Common myeloid progenitor, CD34-positive (primary cell): ENCODE data around the gene ESR2.
"Not testable (repeated sequence)": the region's sequence is repeated elsewhere in the genome, so short reads cannot be mapped to it uniquely, and the experiment has no call there.

ENCODE experiments used
- CTCF ChIA-PET: fragments of 350-600 bp; sonication (Branson Sonifier 250); formaldehyde crosslinking; loops from one replicate; lab custom pipeline; 2021; ENCODE audit warnings: antibody characterized with exemption; lab: Charles Lee
- POLR2A ChIA-PET: fragments of 350-600 bp; sonication (Branson Sonifier 250); formaldehyde crosslinking; loops from one replicate; lab custom pipeline; 2021; ENCODE audit warnings: antibody characterized with exemption; lab: Charles Lee
- DNase-seq, 3 donors: peaks; one replicate each; pipeline versions ENCODE4 v3.0.0 to v3.0.0-alpha.2; 2013
- H3K27ac ChIP-seq, 2 experiments: 1 replicate in 1 of 2; 2 replicates in 1 of 2; pipeline ENCODE4 v1.7.0; 2013; ENCODE audit warnings: inconsistent platforms in 2 of 2, low read length in 2 of 2, mild to moderate bottlenecking in 2 of 2, low read depth in 1 of 2, moderate library complexity in 1 of 2; ENCODE audit not compliant: severe bottlenecking in 2 of 2, insufficient read depth in 1 of 2, poor library complexity in 1 of 2
- H3K27me3 ChIP-seq, 5 experiments: replicated peaks in 2 of 5; 1 replicate in 3 of 5; 2 replicates in 2 of 5; pipeline versions ENCODE4 v1.6.1 to v1.7.0; 2013; ENCODE audit warnings: low read length in 4 of 5, mild to moderate bottlenecking in 2 of 5, moderate library complexity in 2 of 5, inconsistent platforms in 1 of 5; ENCODE audit not compliant: insufficient read depth in 5 of 5, control insufficient read depth in 4 of 5
- H3K36me3 ChIP-seq, 4 experiments: 1 replicate in 2 of 4; 2 replicates in 2 of 4; pipeline versions ENCODE4 v1.6.1 to v1.7.0; 2013; ENCODE audit warnings: low read length in 3 of 4, control low read depth in 1 of 4, mild to moderate bottlenecking in 1 of 4; ENCODE audit not compliant: control insufficient read depth in 4 of 4, insufficient read depth in 4 of 4
- H3K4me1 ChIP-seq, 4 experiments: 1 replicate in 3 of 4; 2 replicates in 1 of 4; pipeline versions ENCODE4 v1.6.1 to v1.7.1; 2013; ENCODE audit warnings: low read length in 3 of 4, mild to moderate bottlenecking in 3 of 4, control low read depth in 1 of 4, inconsistent platforms in 1 of 4, moderate library complexity in 1 of 4; ENCODE audit not compliant: control insufficient read depth in 4 of 4, insufficient read depth in 4 of 4; ENCODE audit errors: control extremely low read depth in 1 of 4
- H3K4me3 ChIP-seq, 7 experiments: 1 replicate in 4 of 7; 2 replicates in 3 of 7; pipeline versions ENCODE4 v1.5.1 to v1.7.0; 2013; ENCODE audit warnings: mild to moderate bottlenecking in 7 of 7, low read length in 6 of 7, moderate library complexity in 6 of 7, inconsistent platforms in 2 of 7, low read depth in 2 of 7, control low read depth in 1 of 7; ENCODE audit not compliant: insufficient read depth in 4 of 7, control insufficient read depth in 1 of 7; ENCODE audit errors: extremely low read depth in 1 of 7
- H3K9me3 ChIP-seq, 5 experiments: 1 replicate in 4 of 5; 2 replicates in 1 of 5; pipeline versions ENCODE4 v1.6.1 to v1.7.1; 2013; ENCODE audit warnings: low read length in 4 of 5, mild to moderate bottlenecking in 2 of 5, inconsistent platforms in 1 of 5, low read depth in 1 of 5, moderate library complexity in 1 of 5; ENCODE audit not compliant: control insufficient read depth in 4 of 5, insufficient read depth in 2 of 5; ENCODE audit errors: control extremely low read depth in 1 of 5
- WGBS: methylation state at CpG from one replicate; pipeline ENCODE4 v1.1.5; 2013; ENCODE audit not compliant: insufficient coverage; 5-methylcytosine and 5-hydroxymethylcytosine counted together

ESR2 gene

GRCh38 chr14:64210912-64211311 is 83.3 kb downstream of the ESR2 start:
- CTCF ChIA-PET, result interaction anchor here (2.1 to 4.0 kb wide), 2 partner anchors 11 to 83 kb away, joined by 10 to 26 read pairs; partner anchors contain the start of gene ESR2
- H3K36me3 ChIP-seq, DNase-seq, H3K27ac ChIP-seq, H3K27me3 ChIP-seq, POLR2A ChIA-PET, H3K9me3 ChIP-seq, H3K4me3 ChIP-seq: not testable (repeated sequence)
- WGBS, result 98% methylated on average over 6 of the region's 6 CpGs
- peaks cover 2 to 24% (median 18%) of the 10 kb centered on the region in 4 experiments for H3K4me1 ChIP-seq

GRCh38 chr14:64210216-64210615 is 84.0 kb downstream of the ESR2 start:
- no peaks in the 10 kb centered on the region for H3K27me3 ChIP-seq
- no peak overlapping the region for H3K4me3 ChIP-seq
- H3K27ac ChIP-seq, result no peak overlapping the region
- H3K4me1 ChIP-seq, result peaks cover 2 to 24% (median 18%) of the 10 kb centered on the region in 4 experiments
- no peaks in the 10 kb centered on the region for H3K9me3 ChIP-seq
- POLR2A ChIA-PET, result no interaction called here
- DNase-seq, result peak in 2 of 3 donors; percentile 10 to 18
- no peaks in the 10 kb centered on the region for H3K36me3 ChIP-seq
- CTCF ChIA-PET, result interaction anchor here (0.9 to 4.0 kb wide), 7 partner anchors 8 to 84 kb away, joined by 3 to 26 read pairs (median 5); partner anchors contain the start of gene ESR2
- 96% methylated on average over 10 of the region's 12 CpGs for WGBS

- Histone ChIP-seq H3K4me1 (peaks cover 2 to 24% (median 18%) of the 10 kb centered on the region in 4 experiments), H3K27ac (no peak overlapping the region), H3K36me3 (no peaks in the 10 kb centered on the region), H3K9me3 (no peaks in the 10 kb centered on the region), H3K27me3 (no peaks in the 10 kb centered on the region), H3K4me3 (peak overlapping the region in 3 of 7 experiments; percentile 30 to 34 (median 34))
- 70% methylated on average over 15 of the region's 21 CpGs for WGBS
- ChIA-PET POLR2A (interaction anchor here (0.8 kb wide), 1 partner anchor 13 kb away, joined by 5 read pairs; no protein-coding TSS in a partner anchor), CTCF (interaction anchor here (0.9 to 4.0 kb wide), 8 partner anchors 9 to 85 kb away, joined by 3 to 26 read pairs (median 4); partner anchors contain the start of gene ESR2)
- DNase-seq, result peak; percentile 67 to 95 (median 92)
Observed at GRCh38 chr14:64209444-64210131, 84.6 kb downstream of the ESR2 start.

- ChIA-PET CTCF (interaction anchor here (1.1 to 4.0 kb wide), 6 partner anchors 9 to 85 kb away, joined by 3 to 26 read pairs (median 6); partner anchors contain the start of gene ESR2), POLR2A (interaction anchor here (0.8 kb wide), 1 partner anchor 12 kb away, joined by 5 read pairs; no protein-coding TSS in a partner anchor)
- Histone ChIP-seq H3K4me1 (peaks cover 2 to 24% (median 18%) of the 10 kb centered on the region in 4 experiments), H3K27me3 (no peaks in the 10 kb centered on the region), H3K9me3 (no peaks in the 10 kb centered on the region), H3K4me3 (peak overlapping the region in 2 of 7 experiments; percentile 34), H3K36me3 (no peaks in the 10 kb centered on the region), H3K27ac (no peak overlapping the region)
- 68% methylated on average over 8 of the region's 10 CpGs for WGBS
- no peak for DNase-seq
Observed at GRCh38 chr14:64208981-64209380, 85.2 kb downstream of the ESR2 start.

- CTCF ChIA-PET, result interaction anchor here (1.2 to 4.0 kb wide), 2 partner anchors 8 to 14 kb away, joined by 3 to 26 read pairs; no protein-coding TSS in a partner anchor
- WGBS, result 100% methylated on average over 6 of the region's 7 CpGs
- POLR2A ChIA-PET, result no interaction called here
Observed at GRCh38 chr14:64208261-64208660, 85.9 kb downstream of the ESR2 start.

GRCh38 chr14:64203366-64204006 is 90.7 kb downstream of the ESR2 start:
- Histone ChIP-seq H3K4me1 (no peaks in the 10 kb centered on the region), H3K27ac (no peak overlapping the region), H3K4me3 (no peak overlapping the region), H3K36me3 (no peaks in the 10 kb centered on the region), H3K9me3 (no peaks in the 10 kb centered on the region), H3K27me3 (no peaks in the 10 kb centered on the region)
- CTCF ChIA-PET, result interaction anchor here (1.6 kb wide), 1 partner anchor 14 kb away, joined by 5 read pairs; no protein-coding TSS in a partner anchor
- POLR2A ChIA-PET, result interaction anchor here (0.5 kb wide), 1 partner anchor 864 kb away, joined by 4 read pairs; no protein-coding TSS in a partner anchor
- no peak for DNase-seq
- 83% methylated on average over 1 of the region's 4 CpGs for whole genome bisulfite sequencing

More at GRCh38 chr14:64208261-64208660, 85.9 kb downstream of the ESR2 start:
- DNase-seq, result no peak
- Histone ChIP-seq H3K36me3 (no peaks in the 10 kb centered on the region), H3K27me3 (no peaks in the 10 kb centered on the region), H3K4me3 (no peak overlapping the region), H3K9me3 (no peaks in the 10 kb centered on the region), H3K4me1 (peaks cover 2 to 24% (median 18%) of the 10 kb centered on the region in 4 experiments), H3K27ac (no peak overlapping the region)
